NCI-H1048 (cell line): ENCODE results near the gene EPB42.
A peak's percentile ranks its signal among the peaks of the same experiment; 100 is the strongest.
"Not testable (repeated sequence)": the region's sequence is repeated elsewhere in the genome, so short reads cannot be mapped to it uniquely, and the experiment has no call there.

ENCODE experiments used
- DNase-seq: peaks from one replicate; lab custom pipeline; 2025; lab: John Stamatoyannopoulos, UW

The EPB42 gene

GRCh38 chr15:43185157-43186002 is 35.4 kb downstream of the EPB42 start, which contains the start of gene CCNDBP1:
Gene CCNDBP1, plus strand, starts transcription at chr15:43185403. Its CDS starts 96 bp downstream, at chr15:43185499.
- peak; percentile 81 for DNase-seq

GRCh38 chr15:43184407-43185124 is 36.3 kb downstream of the EPB42 start:
- no peak for DNase-seq

GRCh38 chr15:43183270-43183669 is 37.5 kb downstream of the EPB42 start:
- no peak for DNase-seq

GRCh38 chr15:43177147-43177546 is 43.7 kb downstream of the EPB42 start:
- DNase-seq: not testable (repeated sequence)

GRCh38 chr15:43175656-43176309 is 45.0 kb downstream of the EPB42 start:
- DNase-seq: not testable (repeated sequence)

GRCh38 chr15:43169888-43170287 is 50.9 kb downstream of the EPB42 start:
- DNase-seq: no peak

- DNase-seq: no peak
Observed at GRCh38 chr15:43168192-43169107, 52.4 kb downstream of the EPB42 start.

- not testable (repeated sequence) for DNase-seq
Observed at GRCh38 chr15:43167261-43167660, 53.6 kb downstream of the EPB42 start.

GRCh38 chr15:43165801-43166325 is 55.0 kb downstream of the EPB42 start:
- DNase-seq: no peak

GRCh38 chr15:43153269-43153668 is 67.5 kb downstream of the EPB42 start:
- no peak for DNase-seq

GRCh38 chr15:43151688-43152087 is 69.1 kb downstream of the EPB42 start:
- no peak for DNase-seq

- DNase-seq: no peak
Observed at GRCh38 chr15:43150191-43150929, 70.5 kb downstream of the EPB42 start.
